Heart left ventricle (tissue), 16 donors: ENCODE measurements around the gene SLC6A11. TPM values are rescaled to one million over a fixed set of nuclear protein-coding genes. Genes with fewer than 3 reads are reported as not detected.

Experiments
- ATAC-seq, 4 donors: fragments of 200-7000 bp; cut with Tn5 transposase; one replicate each; pipeline ENCODE4 v1.9.1; 2020 to 2022; ENCODE audit warnings: moderate library complexity in 4 of 4, mild to moderate bottlenecking in 3 of 4, moderate number of reproducible peaks in 1 of 4
- DNase-seq, 5 donors: peaks; one replicate each; pipeline ENCODE4 v3.0.0-alpha.2; 2020
- H3K27ac ChIP-seq, 12 donors: fragments of 200-600 bp; sonication (generic) in 4 of 12; one replicate each; pipeline versions ENCODE4 v1.5.0 to v1.8.0; 2016 to 2022; ENCODE audit warnings: mild to moderate bottlenecking in 2 of 12
- H3K27me3 ChIP-seq, 9 donors: fragments of 200-600 bp; sonication (generic) in 2 of 9; one replicate each; pipeline versions ENCODE4 v1.5.1 to v1.8.0; 2016 to 2022; ENCODE audit warnings: mild to moderate bottlenecking in 3 of 9
- H3K36me3 ChIP-seq, 9 donors: fragments of 200-600 bp; sonication (generic) in 2 of 9; one replicate each; pipeline versions ENCODE4 v1.5.0 to v1.8.0; 2018 to 2022; ENCODE audit warnings: mild to moderate bottlenecking in 2 of 9
- H3K4me1 ChIP-seq, 12 donors: fragments of 200-600 bp; sonication (generic) in 4 of 12; one replicate each; pipeline versions ENCODE4 v1.5.0 to v1.8.0; 2016 to 2022; ENCODE audit warnings: mild to moderate bottlenecking in 3 of 12
- H3K4me3 ChIP-seq, 12 donors: fragments of 200-600 bp; sonication (generic) in 4 of 12; one replicate each; pipeline versions ENCODE4 v1.5.0 to v1.8.0; 2017 to 2022; ENCODE audit warnings: mild to moderate bottlenecking in 9 of 12, moderate library complexity in 4 of 12
- H3K9me3 ChIP-seq, 12 donors: fragments of 200-600 bp; sonication (generic) in 4 of 12; one replicate each; pipeline versions ENCODE4 v1.5.0 to v1.8.0; 2016 to 2022; ENCODE audit warnings: mild to moderate bottlenecking in 1 of 12
- CTCF ChIP-seq, 12 donors: fragments of 200-600 bp; sonication (generic) in 4 of 12; IDR thresholded peaks; one replicate each; pipeline versions ENCODE4 v1.5.0 to v1.8.0; 2018 to 2022; ENCODE audit warnings: antibody characterized with exemption in 12 of 12, mild to moderate bottlenecking in 5 of 12
- POLR2A ChIP-seq, 2 donors: fragments of 450-650 bp; IDR thresholded peaks; one replicate each; pipeline ENCODE4 v1.6.1; 2017; ENCODE audit warnings: antibody characterized with exemption in 2 of 2, mild to moderate bottlenecking in 2 of 2, moderate library complexity in 2 of 2
- WGBS, 4 donors: extraction: QIAGEN DNeasy Blood & Tissue Kit in 2 of 4; methylation state at CpG; one replicate each; pipeline versions ENCODE4 v1.1.5 to v1.1.7; 2013 to 2018; 5-methylcytosine and 5-hydroxymethylcytosine counted together
- intact Hi-C, 10 donors: fragments of 100-400 bp; cut with DNase I; formaldehyde crosslinking; loops; one replicate each; pipeline versions ENCODE4 v1.11.1 to v1.14.2; 2022
- polyA plus RNA-seq, 2 donors: library from polyadenylated mRNA; stranded (reverse); fragments of 200-250 nt; gene quantifications; one replicate each; pipeline ENCODE4 v1.2.3, GENCODE V29; 2013
- total RNA-seq, 9 donors: library from RNA; depleted of rRNA in 2 of 9; stranded (reverse); fragments of >200 nt in 2 of 9; fragmentation: NEBNext Ultra II Directional in 3 of 9; extraction: Animal tissue kit (Norgen Biotek cat#: 25700) in 3 of 9; gene quantifications; one replicate each; pipeline versions ENCODE4 v1.1.0 to v1.2.4, GENCODE V29; 2016 to 2023
- donor health status: ischemic (EF 13 %, LVEDD 7.1; RV severe dilation, severe dysfunction).
- donor health status: healthy with polysubstance abuse.
- donor health status: DM: no; HTN: yes; CAD: no.
- donor health status: DM: no; HTN: no; CAD: no.
- donor health status: ischemic (EF 25% LVEDD 6.9; RV normal size, moderate dysfunction).
- donor health status: ischemic (EF 25% LVEDD 5.7; RV mildly dilated, moderate dysfunction).
- donor health status: healthy.
- donor health status: DM: yes; HTN: yes; CAD: no.
- donor health status: ischemic (EF 35%, LVEDD 5.7; RV mildly dilated, moderate dysfunction).
- donor health status: nonischemic (EF 11% LVEDD 7.7; RV severe dilation, severe dysfunction).
- donor health status: DM: yes; HTN: yes; CAD: no.
- donor health status: PGD.
- donor health status: ischemic (EF 29% LVEDD 5.4; RV normal size, mild dysfunction).
- donor health status: nonischemic (EF 23%, LVEDD 6.1; RV moderate dilation, normal function).

SLC6A11 gene
- total and polyA plus RNA-seq, 11 donors = not detected

GRCh38 chr3:10836676-10837075, 20.6 kb downstream of the SLC6A11 start:
- no peak for TF ChIP-seq POLR2A (IDR thresholded peaks at IDR 0.05)
- TF ChIP-seq CTCF (IDR thresholded peaks at IDR 0.05) = no peak
- H3K36me3 ChIP-seq = no peaks in the 10 kb centered on the region
- no peak overlapping the region for H3K4me3 ChIP-seq
- WGBS, 4 donors = 74 to 81% (median 78%) methylated on average over 2 of the region's 2 CpGs
- DNase-seq (no peak), ATAC-seq (no peak)
- no peaks in the 10 kb centered on the region for H3K9me3 ChIP-seq
- intact Hi-C loops = no loop called here
- peaks cover 0 to 38% (median 11%) of the 10 kb centered on the region in 9 donors for H3K27me3 ChIP-seq
- H3K4me1 ChIP-seq = no peaks in the 10 kb centered on the region
- H3K27ac ChIP-seq = no peak overlapping the region

GRCh38 chr3:10837849-10838248, 21.8 kb downstream of the SLC6A11 start:
- intact Hi-C loops = no loop called here
- TF ChIP-seq CTCF (IDR thresholded peaks at IDR 0.05) (no peak), POLR2A (IDR thresholded peaks at IDR 0.05) (no peak)
- H3K27ac ChIP-seq = no peak overlapping the region
- ATAC-seq = peak in 3 of 4 donors; percentile 8 to 29 (median 18)
- 39 to 50% (median 48%) methylated on average over 7 to 8 of the region's 8 CpGs for WGBS, 4 donors
- H3K9me3 ChIP-seq = no peaks in the 10 kb centered on the region
- H3K36me3 ChIP-seq = no peaks in the 10 kb centered on the region
- no peak overlapping the region for H3K4me3 ChIP-seq
- no peak for DNase-seq
- H3K4me1 ChIP-seq = no peaks in the 10 kb centered on the region
- H3K27me3 ChIP-seq = peaks cover 0 to 38% (median 11%) of the 10 kb centered on the region in 9 donors

- H3K9me3 ChIP-seq = no peaks in the 10 kb centered on the region
- no peak overlapping the region for H3K4me3 ChIP-seq
- DNase-seq (no peak), ATAC-seq (no peak)
- no peaks in the 10 kb centered on the region for H3K36me3 ChIP-seq
- intact Hi-C loops = no loop called here
- peaks cover 0 to 40% (median 6%) of the 10 kb centered on the region in 9 donors for H3K27me3 ChIP-seq
- no peak overlapping the region for H3K27ac ChIP-seq
- WGBS, 4 donors = 69 to 85% (median 74%) methylated on average over 4 of the region's 4 CpGs
- H3K4me1 ChIP-seq = no peaks in the 10 kb centered on the region
- TF ChIP-seq CTCF (IDR thresholded peaks at IDR 0.05) (no peak), POLR2A (IDR thresholded peaks at IDR 0.05) (no peak)
Observed at GRCh38 chr3:10839167-10839566, 23.1 kb downstream of the SLC6A11 start.

GRCh38 chr3:10841100-10841499, 25.1 kb downstream of the SLC6A11 start:
- H3K36me3 ChIP-seq = no peaks in the 10 kb centered on the region
- TF ChIP-seq CTCF (IDR thresholded peaks at IDR 0.05) (no peak), POLR2A (IDR thresholded peaks at IDR 0.05) (no peak)
- no peak for ATAC-seq
- H3K27me3 ChIP-seq = peaks cover 0 to 35% (median 0%) of the 10 kb centered on the region in 9 donors
- H3K4me3 ChIP-seq = no peak overlapping the region
- 66 to 79% (median 73%) methylated on average over 4 of the region's 4 CpGs for WGBS, 4 donors
- H3K4me1 ChIP-seq = peaks cover 0 to 17% (median 0%) of the 10 kb centered on the region in 12 donors
- H3K27ac ChIP-seq = no peak overlapping the region
- no peaks in the 10 kb centered on the region for H3K9me3 ChIP-seq
- intact Hi-C loops = no loop called here
- DNase-seq = no peak
